Endothelial cell of umbilical vein (primary cell): ENCODE data around the gene ROBO2. TPM values are rescaled to one million over a fixed set of nuclear protein-coding genes. Genes with fewer than 3 reads are reported as not detected.

ENCODE experiments used
- BruUV-seq: library from RNA; stranded (reverse); fragments of 400-500 nt; replicated peaks from 2 replicates; lab custom pipeline; 2021; lab: Mats Ljungman, UMichigan
- CTCF ChIA-PET: fragments of 300-600, 350-600 bp; sonication (Branson Sonifier 250); formaldehyde crosslinking; loops from one replicate; lab custom pipeline; 2021; ENCODE audit warnings: antibody characterized with exemption, inconsistent platforms; lab: Charles Lee
- POLR2A ChIA-PET: fragments of 300-600, 350-600 bp; sonication (Branson Sonifier 250); formaldehyde crosslinking; loops from one replicate; lab custom pipeline; 2021; ENCODE audit warnings: antibody characterized with exemption, inconsistent platforms; lab: Charles Lee
- DNase-seq: peaks from one replicate; pipeline ENCODE4 v3.0.0-alpha.2; 2011; ENCODE audit warnings: low read depth, low spot score
- FAIRE-seq: peaks from 2 replicates; lab custom pipeline; 2011; peaks lifted over from hg19 to GRCh38; lab: Jason Lieb, UNC
- H2AFZ ChIP-seq: 2 replicates; pipeline ENCODE4 v1.6.0; 2012; ENCODE audit warnings: low read depth, low read length, control low read depth, inconsistent platforms
- H3K27ac ChIP-seq: 2 replicates; pipeline ENCODE4 v1.5.1; 2011; ENCODE audit warnings: low read depth, mild to moderate bottlenecking, control low read depth, low read length, moderate library complexity; ENCODE audit not compliant: insufficient read depth
- H3K27me3 ChIP-seq, 2 experiments: 2 replicates each; pipeline versions ENCODE4 v1.6.0 to v1.6.1; 2011; ENCODE audit warnings: low read length in 2 of 2, mixed read lengths in 1 of 2; ENCODE audit not compliant: control insufficient read depth in 2 of 2, insufficient read depth in 2 of 2
- H3K36me3 ChIP-seq, 2 experiments: 2 replicates in 1 of 2; 3 replicates in 1 of 2; pipeline ENCODE4 v1.5.1; 2011; ENCODE audit warnings: low read length in 2 of 2, mild to moderate bottlenecking in 1 of 2, moderate library complexity in 1 of 2; ENCODE audit not compliant: control insufficient read depth in 2 of 2, insufficient read depth in 2 of 2; ENCODE audit errors: extremely low read depth in 1 of 2
- H3K4me1 ChIP-seq: 3 replicates; pipeline ENCODE4 v1.5.1; 2011; ENCODE audit warnings: mild to moderate bottlenecking, low read length; ENCODE audit not compliant: control insufficient read depth, insufficient read depth; ENCODE audit errors: extremely low read depth
- H3K4me2 ChIP-seq: 2 replicates; pipeline ENCODE4 v1.6.1; 2011; ENCODE audit warnings: low read length, control low read depth, mixed read lengths; ENCODE audit not compliant: insufficient read depth
- H3K4me3 ChIP-seq, 3 experiments: fragments of 200-600 bp in 1 of 3; sonication (generic), shearing (Covaris generic) in 1 of 3; replicated peaks in 1 of 3; 2 replicates each; pipeline ENCODE4 v1.5.1; 2011 to 2016; ENCODE audit warnings: control low read depth in 3 of 3, low read length in 3 of 3, mild to moderate bottlenecking in 2 of 3, inconsistent platforms in 1 of 3, low read depth in 1 of 3, moderate library complexity in 1 of 3; ENCODE audit not compliant: insufficient read depth in 1 of 3
- H3K79me2 ChIP-seq: 2 replicates; pipeline ENCODE4 v1.6.0; 2012; ENCODE audit warnings: low read length, inconsistent platforms; ENCODE audit not compliant: control insufficient read depth, insufficient read depth
- H3K9ac ChIP-seq: replicated peaks from 2 replicates; pipeline ENCODE3; 2011; ENCODE audit warnings: low read length, control low read depth; ENCODE audit not compliant: insufficient read depth; ENCODE audit errors: extremely low read depth
- H3K9me1 ChIP-seq: replicated peaks from 3 replicates; pipeline ENCODE4 v1.6.0; 2011; ENCODE audit warnings: mild to moderate bottlenecking, low read length; ENCODE audit not compliant: control insufficient read depth, insufficient read depth; ENCODE audit errors: extremely low read depth
- H3K9me3 ChIP-seq: replicated peaks from 2 replicates; pipeline ENCODE4 v1.5.1; 2012; ENCODE audit warnings: low read length, inconsistent platforms; ENCODE audit not compliant: control insufficient read depth, insufficient read depth
- H4K20me1 ChIP-seq: replicated peaks from 2 replicates; pipeline ENCODE3; 2011; ENCODE audit warnings: mild to moderate bottlenecking, low read length; ENCODE audit not compliant: control insufficient read depth, insufficient read depth; ENCODE audit errors: extremely low read depth
- EZH2 ChIP-seq: IDR thresholded peaks from 2 replicates; pipeline ENCODE4 v1.6.1; 2012; ENCODE audit warnings: borderline replicate concordance, low read depth, mild to moderate bottlenecking, moderate library complexity, low read length, inconsistent platforms; ENCODE audit not compliant: severe bottlenecking
- FOS ChIP-seq: IDR thresholded peaks from 2 replicates; pipeline ENCODE4 v1.6.1; 2011; ENCODE audit warnings: mild to moderate bottlenecking, low read length, moderate library complexity, borderline replicate concordance; ENCODE audit not compliant: insufficient read depth
- GATA2 ChIP-seq: IDR thresholded peaks from 2 replicates; pipeline ENCODE4 v1.7.0; 2011; ENCODE audit warnings: low read depth, mild to moderate bottlenecking, moderate library complexity, mixed read lengths, low read length; ENCODE audit not compliant: insufficient read length, insufficient read depth
- JUN ChIP-seq: IDR thresholded peaks from 2 replicates; pipeline ENCODE4 v1.6.1; 2011; ENCODE audit warnings: borderline replicate concordance, low read depth; ENCODE audit not compliant: insufficient read length, insufficient read depth
- MAX ChIP-seq: IDR thresholded peaks from 2 replicates; pipeline ENCODE4 v1.6.1; 2011; ENCODE audit not compliant: insufficient read depth, insufficient read length
- MYC ChIP-seq: IDR thresholded peaks from one replicate; pipeline ENCODE4 v1.6.1; 2011; ENCODE audit warnings: mild to moderate bottlenecking, low read depth, low read length
- POLR2A ChIP-seq: IDR thresholded peaks from 2 replicates; pipeline ENCODE4 v1.6.1; 2012; ENCODE audit warnings: low read depth, mild to moderate bottlenecking, control low read depth, low read length
- POLR2AphosphoS5 ChIP-seq: IDR thresholded peaks from 2 replicates; pipeline ENCODE4 v1.6.1; 2012; ENCODE audit warnings: low read depth, mild to moderate bottlenecking, control low read depth, low read length, moderate library complexity; ENCODE audit not compliant: insufficient read depth
- dilution Hi-C: fragments of 300-500 bp; cut with MboI; formaldehyde crosslinking; loops from one replicate; pipeline ENCODE4 v1.15.0; 2019; ENCODE audit warnings: low sequenced_read_pairs; ENCODE audit not compliant: extremely low pct_ligation_motif_present
- intact Hi-C: fragments of 100-400 bp; cut with micrococcal nuclease; formaldehyde crosslinking; loops from one replicate; pipeline ENCODE4 v1.10.0; 2022
- polyA plus RNA-seq, 4 experiments: library from polyadenylated mRNA; depleted of rRNA in 3 of 4; stranded (reverse) in 3 of 4; unstranded in 1 of 4; fragments of >200 nt; gene quantifications; 2 replicates each; pipeline versions ENCODE4 v1.2.1 to v1.2.3, GENCODE V29; 2011 to 2012; ENCODE audit warnings: missing spikeins in 1 of 4
- total RNA-seq: library from RNA; stranded (reverse); gene quantifications from 2 replicates; pipeline ENCODE4 v1.2.3, GENCODE V29; 2021
- TF ChIP-seq, protein P1 (sequence below), 2 donors: IDR thresholded peaks; 1 replicate in 1 of 2; 2 replicates in 1 of 2; pipeline ENCODE4 v1.5.1; 2011; ENCODE audit warnings: low read length in 2 of 2, mild to moderate bottlenecking in 2 of 2, moderate library complexity in 2 of 2, control low read depth in 1 of 2, inconsistent platforms in 1 of 2, low read depth in 1 of 2; ENCODE audit not compliant: insufficient read depth in 1 of 2; ENCODE audit errors: extremely low read depth in 1 of 2

The ROBO2 gene
- total and polyA plus RNA-seq, 2 donors (not counting 3 experiments of a cell fraction or from before 2014, with no cell fraction given): not detected

- dilution Hi-C loops: no loop called here
- no peak for DNase-seq
- no peak for FAIRE-seq
- CTCF ChIA-PET: no interaction called here
- Histone ChIP-seq H3K4me3 (no peak overlapping the region), H4K20me1 (no peaks in the 10 kb centered on the region), H3K79me2 (no peaks in the 10 kb centered on the region), H2AFZ (no peak overlapping the region), H3K27me3 (no peaks in the 10 kb centered on the region), H3K27ac (no peak overlapping the region), H3K4me2 (no peak overlapping the region), H3K9ac (no peak overlapping the region), H3K36me3 (no peaks in the 10 kb centered on the region), H3K9me3 (no peaks in the 10 kb centered on the region), H3K9me1 (no peaks in the 10 kb centered on the region), H3K4me1 (no peaks in the 10 kb centered on the region)
- TF ChIP-seq POLR2AphosphoS5 (no peak), GATA2 (no peak), FOS (no peak), EZH2 (no peak), JUN (no peak), MAX (no peak), MYC (no peak), POLR2A (no peak)
- TF ChIP-seq, protein P1, sequence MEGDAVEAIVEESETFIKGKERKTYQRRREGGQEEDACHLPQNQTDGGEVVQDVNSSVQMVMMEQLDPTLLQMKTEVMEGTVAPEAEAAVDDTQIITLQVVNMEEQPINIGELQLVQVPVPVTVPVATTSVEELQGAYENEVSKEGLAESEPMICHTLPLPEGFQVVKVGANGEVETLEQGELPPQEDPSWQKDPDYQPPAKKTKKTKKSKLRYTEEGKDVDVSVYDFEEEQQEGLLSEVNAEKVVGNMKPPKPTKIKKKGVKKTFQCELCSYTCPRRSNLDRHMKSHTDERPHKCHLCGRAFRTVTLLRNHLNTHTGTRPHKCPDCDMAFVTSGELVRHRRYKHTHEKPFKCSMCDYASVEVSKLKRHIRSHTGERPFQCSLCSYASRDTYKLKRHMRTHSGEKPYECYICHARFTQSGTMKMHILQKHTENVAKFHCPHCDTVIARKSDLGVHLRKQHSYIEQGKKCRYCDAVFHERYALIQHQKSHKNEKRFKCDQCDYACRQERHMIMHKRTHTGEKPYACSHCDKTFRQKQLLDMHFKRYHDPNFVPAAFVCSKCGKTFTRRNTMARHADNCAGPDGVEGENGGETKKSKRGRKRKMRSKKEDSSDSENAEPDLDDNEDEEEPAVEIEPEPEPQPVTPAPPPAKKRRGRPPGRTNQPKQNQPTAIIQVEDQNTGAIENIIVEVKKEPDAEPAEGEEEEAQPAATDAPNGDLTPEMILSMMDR (IDR thresholded peaks at IDR 0.05; ENCODE audit: extremely low read depth in 1 of 2, insufficient read depth in 1 of 2, low read depth in 1 of 2, low read length in 2 of 2): no peak
- intact Hi-C loops: no loop called here
- POLR2A ChIA-PET: no interaction called here
- BruUV-seq: no TSS peak
These were observed 200.3 kb downstream of the ROBO2 start for GRCh38 chr3:77240072-77240650.
